NCI-H2081 (cell line): Measurements from ENCODE around the gene CPXM2.

ENCODE experiments used
- DNase-seq, 2 experiments: peaks; one replicate each; lab custom pipeline; 2025; lab: John Stamatoyannopoulos, UW

CPXM2 gene

GRCh38 chr10:123847686-123848432, 43.7 kb downstream of the CPXM2 start:
- no peak for DNase-seq

- DNase-seq, result no peak
Measured at GRCh38 chr10:123843835-123844234, 47.8 kb downstream of the CPXM2 start.

GRCh38 chr10:123842692-123843385, 48.8 kb downstream of the CPXM2 start:
- no peak for DNase-seq

- no peak for DNase-seq
Measured at GRCh38 chr10:123841560-123841959, 50.0 kb downstream of the CPXM2 start.

DNA sequence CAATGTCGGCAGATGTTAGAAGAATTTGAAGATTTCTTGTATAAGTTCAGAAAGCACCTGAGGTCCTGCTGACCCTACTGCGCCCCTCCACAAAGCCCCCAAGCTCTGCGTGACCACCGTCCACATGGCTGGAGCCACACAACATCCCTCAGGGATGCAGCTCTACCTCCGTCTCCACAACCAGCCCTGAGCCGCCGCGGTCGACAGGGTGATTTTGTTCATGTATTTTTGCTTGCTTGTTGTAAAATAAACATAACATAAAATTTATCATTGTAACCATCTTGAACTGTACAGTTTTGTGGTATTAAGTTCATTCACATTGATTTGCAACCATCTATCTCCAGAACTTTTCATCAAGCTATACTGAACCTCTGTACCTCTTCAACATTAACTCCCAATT, 50.5 kb downstream of the CPXM2 start:
- DNase-seq, result no peak

GRCh38 chr10:123840714-123841113, 50.9 kb downstream of the CPXM2 start:
- DNase-seq, result no peak

DNA sequence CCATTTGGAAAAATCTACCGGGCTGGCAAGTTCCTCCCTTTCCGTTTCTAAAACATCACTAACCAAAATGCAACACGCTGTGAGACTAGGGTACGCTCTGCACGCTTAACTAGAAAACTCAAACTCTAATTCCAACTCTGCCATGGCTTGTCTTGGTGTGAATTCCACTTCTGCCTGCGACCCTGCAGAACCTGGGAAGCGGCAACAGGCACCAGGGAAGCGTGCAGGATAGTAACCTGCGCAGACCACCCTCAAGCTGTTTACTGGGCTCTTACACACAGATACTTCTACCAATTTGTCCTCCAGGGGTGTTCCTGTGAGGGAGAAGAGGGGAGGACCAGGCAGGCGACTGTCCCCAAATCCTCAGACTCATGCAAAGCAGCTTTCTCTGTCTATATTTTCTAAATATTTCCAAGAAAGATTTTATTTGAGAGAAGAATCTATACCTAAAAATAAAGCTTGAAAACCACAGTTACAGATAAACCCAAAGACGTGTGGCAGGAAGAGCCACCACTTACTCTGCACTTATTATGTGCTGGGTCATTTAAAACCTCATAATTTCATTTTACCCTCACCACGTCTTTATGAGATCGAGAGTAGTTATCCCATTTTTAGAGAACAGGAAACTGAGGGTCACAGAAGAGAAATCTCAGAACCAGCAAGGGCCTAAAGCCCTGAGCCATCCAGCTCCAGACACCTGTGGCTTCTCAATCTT, 52.9 kb downstream of the CPXM2 start:
- DNase-seq, result no peak

GRCh38 chr10:123837756-123838155, 53.9 kb downstream of the CPXM2 start:
- no peak for DNase-seq

- DNase-seq, result no peak
Measured at GRCh38 chr10:123836418-123837145, 55.0 kb downstream of the CPXM2 start.

GRCh38 chr10:123835575-123835974, 56.0 kb downstream of the CPXM2 start:
- no peak for DNase-seq

- no peak for DNase-seq
Measured at GRCh38 chr10:123833170-123833850, 58.3 kb downstream of the CPXM2 start.

DNA sequence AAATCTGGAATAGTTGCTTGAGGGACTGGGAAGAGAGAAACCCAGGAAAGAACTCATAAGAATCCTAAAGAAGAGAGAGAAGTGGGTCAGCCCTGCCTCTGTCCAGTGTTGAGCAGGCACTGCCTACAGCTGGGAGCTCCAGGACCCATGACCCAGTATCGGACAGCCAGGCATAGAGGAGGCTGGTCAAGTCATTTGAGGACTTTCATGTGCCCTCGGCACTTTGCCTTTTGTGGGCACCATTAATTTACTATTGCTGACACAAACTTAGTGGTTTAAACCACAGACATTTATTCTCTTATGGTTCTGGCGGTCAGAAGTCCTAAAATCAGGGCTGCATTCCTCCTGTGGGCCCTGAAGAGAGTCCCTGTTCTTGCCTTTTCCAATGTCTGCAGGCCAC, 60.3 kb downstream of the CPXM2 start:
- DNase-seq, result no peak

GRCh38 chr10:123821136-123821535, 70.5 kb downstream of the CPXM2 start:
- no peak for DNase-seq

DNA sequence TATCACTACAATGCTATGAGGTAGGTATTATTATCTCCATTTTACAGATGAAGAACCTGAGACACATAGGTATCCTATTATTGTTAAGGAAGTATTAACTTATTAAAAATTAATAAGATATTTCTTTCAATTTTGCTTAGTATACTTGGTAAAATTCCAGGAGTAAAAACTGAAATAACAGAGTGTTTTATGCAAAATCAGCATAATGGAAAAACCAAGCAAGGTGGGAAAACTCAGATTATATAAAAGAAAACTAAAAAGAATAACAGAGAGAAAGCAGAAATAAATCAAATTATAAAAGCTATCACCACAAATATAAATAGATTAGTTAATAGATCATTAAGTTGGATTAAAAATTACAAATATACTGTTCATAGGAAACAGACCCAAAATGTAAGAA, 82.0 kb downstream of the CPXM2 start:
- DNase-seq, result no peak

DNA sequence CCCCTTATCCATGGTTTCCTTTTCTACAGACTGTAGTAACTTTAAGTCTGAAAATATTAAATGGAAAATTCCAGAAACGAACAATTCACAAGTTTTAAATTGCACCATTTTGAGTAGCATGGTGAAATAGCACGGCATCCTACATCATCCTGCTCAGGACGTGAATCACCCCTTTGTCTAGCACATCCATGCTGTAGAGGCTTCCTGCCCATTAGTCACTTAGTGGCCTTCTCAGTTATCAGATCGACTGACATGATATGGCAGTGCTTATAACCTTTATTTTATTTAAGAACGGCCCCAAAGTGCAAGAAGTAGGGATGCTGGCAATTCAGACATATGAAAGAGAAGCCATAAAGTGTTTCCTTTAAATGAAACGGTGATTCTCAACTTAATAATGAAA, 82.7 kb downstream of the CPXM2 start:
- DNase-seq, result no peak

- DNase-seq, result no peak
Measured at GRCh38 chr10:123808286-123808685, 83.3 kb downstream of the CPXM2 start.

GRCh38 chr10:123807444-123808035, 84.1 kb downstream of the CPXM2 start:
- no peak for DNase-seq

DNA sequence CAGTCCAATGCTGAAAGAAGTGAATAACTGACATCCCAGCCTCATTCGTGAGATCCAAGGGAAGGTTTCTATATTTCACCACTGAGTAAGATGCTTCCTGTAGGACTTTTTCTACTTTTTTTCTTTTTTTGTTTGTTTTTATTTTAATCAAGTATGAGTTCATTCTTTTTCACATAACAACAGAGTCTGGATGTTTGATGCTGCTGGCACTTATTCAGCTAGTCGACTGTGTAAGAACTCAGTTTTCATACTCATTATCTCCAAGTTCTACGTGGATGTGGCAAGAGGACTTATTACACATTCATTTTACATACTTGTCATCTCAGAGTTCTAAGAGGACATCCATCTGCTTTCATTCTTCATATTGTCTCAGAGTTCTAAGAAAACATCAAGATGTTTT, 86.9 kb downstream of the CPXM2 start:
- no peak for DNase-seq

- no peak for DNase-seq
Measured at GRCh38 chr10:123800821-123801220, 90.8 kb downstream of the CPXM2 start.

GRCh38 chr10:123800289-123800688, 91.3 kb downstream of the CPXM2 start:
- DNase-seq, result no peak

DNA sequence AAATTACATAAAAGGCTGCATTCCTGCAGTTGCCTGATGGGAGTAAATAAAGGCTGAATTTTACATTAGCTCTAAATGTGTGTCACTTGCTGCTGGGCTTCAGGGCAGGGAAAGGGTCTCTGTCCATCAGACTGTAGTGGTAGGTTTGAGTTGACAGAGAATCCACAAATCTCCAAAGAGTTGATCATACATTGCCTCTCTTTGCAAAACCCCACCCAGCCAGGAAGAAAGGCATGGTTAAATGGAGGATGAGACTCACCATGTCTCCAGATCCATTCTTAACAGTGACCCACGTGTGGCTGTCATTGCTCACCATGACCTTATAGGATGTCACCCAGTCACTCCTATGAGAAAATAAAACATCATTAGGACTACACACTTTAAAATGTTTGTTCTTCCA, 92.8 kb downstream of the CPXM2 start:
- no peak for DNase-seq
